ENCODE results near the gene CDC42SE2. TPM values are rescaled to one million over a fixed set of nuclear protein-coding genes. Genes with fewer than 3 reads are reported as not detected.

The CDC42SE2 gene, protein sequence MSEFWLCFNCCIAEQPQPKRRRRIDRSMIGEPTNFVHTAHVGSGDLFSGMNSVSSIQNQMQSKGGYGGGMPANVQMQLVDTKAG
- total RNA-seq (2022; extraction: Qiagen RNA extraction; ENCODE audit: low read depth) = 27.1 to 34.1 TPM (median 30.3 TPM) in 5 replicates

DNA sequence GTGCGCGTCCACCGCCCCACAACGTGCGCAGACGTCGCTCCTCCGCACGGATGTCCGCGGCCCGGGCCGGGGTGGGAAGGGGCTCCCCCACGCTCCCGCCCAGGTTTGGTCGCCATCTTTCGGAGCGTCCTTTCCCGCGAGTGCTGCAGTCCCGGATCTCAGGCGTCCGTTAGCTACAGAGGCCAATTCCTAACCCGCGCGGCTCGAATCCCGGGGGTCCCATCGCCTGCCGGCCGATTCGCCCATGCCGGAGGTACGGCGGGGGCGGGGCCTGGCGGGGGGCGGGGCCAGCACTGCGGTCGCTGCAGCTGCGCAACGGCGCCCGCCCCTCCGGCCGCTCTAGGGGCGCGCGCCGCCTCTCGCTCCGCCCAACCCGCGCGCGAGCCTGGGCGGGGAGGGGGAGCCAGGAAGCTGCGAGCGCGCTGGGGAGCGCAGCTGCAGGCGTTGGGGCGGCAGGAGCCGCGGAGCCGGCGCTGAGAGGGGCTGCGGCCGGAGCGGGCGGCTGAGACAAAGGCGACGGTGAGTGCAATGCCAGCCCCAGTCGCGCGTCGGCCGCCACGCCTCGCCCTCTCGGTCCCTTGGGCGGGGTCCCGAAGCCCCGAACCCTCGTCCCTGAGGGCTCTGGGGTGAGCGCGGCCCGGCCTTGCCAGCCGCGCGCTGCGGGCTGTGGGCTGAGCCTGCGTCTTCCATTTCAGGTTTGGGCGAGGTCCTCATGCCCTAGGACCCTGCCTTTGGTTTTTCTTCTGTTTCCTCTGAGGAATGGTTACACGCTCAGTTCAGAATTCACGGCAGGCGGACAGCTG, at the start of gene CDC42SE2:
TSS of gene CDC42SE2 (plus strand) at position 406 of the 803 bp plus-strand sequence. CDS start 95,441 bp downstream, outside the sequence.

Other genes with a start within 250 kb of the CDC42SE2 start
- gene HINT1, start 98.8 kb upstream of the CDC42SE2 start, total RNA-seq (2022; extraction: Qiagen RNA extraction; ENCODE audit: low read depth) = 439 to 495 TPM (median 465 TPM) in 5 replicates
- gene LYRM7, start 93.1 kb upstream of the CDC42SE2 start, total RNA-seq (2022; extraction: Qiagen RNA extraction; ENCODE audit: low read depth) = 2.8 to 6.5 TPM (median 3.0 TPM) in 5 replicates

Data from A549 treated with DMSO at 1 μM for 4 hours (cell line).